ENCODE results near the gene UBAP2L. TPM values are rescaled to one million over a fixed set of nuclear protein-coding genes. Genes with fewer than 3 reads are reported as not detected.
"Not testable (repeated sequence)": the region's sequence is repeated elsewhere in the genome, so short reads cannot be mapped to it uniquely, and the experiment has no call there.

UBAP2L gene
- total and polyA plus RNA-seq, 2 donors (not counting 1 experiment from before 2014, with no cell fraction given) = 51.9 to 180 TPM

DNA sequence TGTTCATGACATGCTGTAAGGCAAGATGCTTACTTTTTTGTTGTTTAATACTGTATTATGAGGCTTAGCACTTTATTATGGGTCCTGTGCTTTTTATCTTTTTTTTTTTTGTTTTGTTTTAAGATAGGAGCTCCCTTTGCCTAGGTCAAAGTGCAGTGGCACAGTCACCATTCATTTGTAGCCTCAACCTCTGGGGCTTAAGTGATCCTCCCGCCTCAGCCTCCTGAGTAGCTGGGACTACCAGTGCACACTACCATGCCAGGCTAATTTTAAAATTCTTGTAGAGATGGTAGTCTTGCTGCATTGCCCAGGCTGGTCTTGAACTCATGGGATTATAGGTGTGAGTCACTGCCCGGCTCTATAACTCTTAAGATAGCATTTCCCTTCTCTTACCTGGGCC is 4.6 kb downstream of the UBAP2L start:
- H3K4me3 ChIP-seq (replicated peaks in 1 of 4; ENCODE audit: control extremely low read depth in 1 of 4, insufficient read depth in 1 of 4, low read depth in 3 of 4, low read length in 4 of 4) = no peak overlapping the region
- peaks cover 3% of the 10 kb centered on the region for H4K20me1 ChIP-seq (ENCODE audit: control insufficient read depth, extremely low read depth, insufficient read depth, low read length)
- TF ChIP-seq, protein P1, sequence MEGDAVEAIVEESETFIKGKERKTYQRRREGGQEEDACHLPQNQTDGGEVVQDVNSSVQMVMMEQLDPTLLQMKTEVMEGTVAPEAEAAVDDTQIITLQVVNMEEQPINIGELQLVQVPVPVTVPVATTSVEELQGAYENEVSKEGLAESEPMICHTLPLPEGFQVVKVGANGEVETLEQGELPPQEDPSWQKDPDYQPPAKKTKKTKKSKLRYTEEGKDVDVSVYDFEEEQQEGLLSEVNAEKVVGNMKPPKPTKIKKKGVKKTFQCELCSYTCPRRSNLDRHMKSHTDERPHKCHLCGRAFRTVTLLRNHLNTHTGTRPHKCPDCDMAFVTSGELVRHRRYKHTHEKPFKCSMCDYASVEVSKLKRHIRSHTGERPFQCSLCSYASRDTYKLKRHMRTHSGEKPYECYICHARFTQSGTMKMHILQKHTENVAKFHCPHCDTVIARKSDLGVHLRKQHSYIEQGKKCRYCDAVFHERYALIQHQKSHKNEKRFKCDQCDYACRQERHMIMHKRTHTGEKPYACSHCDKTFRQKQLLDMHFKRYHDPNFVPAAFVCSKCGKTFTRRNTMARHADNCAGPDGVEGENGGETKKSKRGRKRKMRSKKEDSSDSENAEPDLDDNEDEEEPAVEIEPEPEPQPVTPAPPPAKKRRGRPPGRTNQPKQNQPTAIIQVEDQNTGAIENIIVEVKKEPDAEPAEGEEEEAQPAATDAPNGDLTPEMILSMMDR (conservative IDR thresholded peaks at IDR 0.05 in 1 of 2, IDR thresholded peaks at IDR 0.05 in 1 of 2; ENCODE audit: low read depth in 1 of 2, low read length in 2 of 2) = no peak
- no peak for TF ChIP-seq EZH2 (IDR thresholded peaks at IDR 0.05; ENCODE audit: low read length, missing control alignments)
- no peak overlapping the region for H2AFZ ChIP-seq (ENCODE audit: low read length)
- no peak overlapping the region for H3K27ac ChIP-seq (ENCODE audit: insufficient read depth, low read length)
- DNase-seq (ENCODE audit: low read depth in 2 of 2) = no peak
- no peak overlapping the region for H3K9ac ChIP-seq (ENCODE audit: insufficient read depth, low read length)
- no peaks in the 10 kb centered on the region for H3K4me1 ChIP-seq (ENCODE audit: control insufficient read depth, extremely low read depth, insufficient read depth, low read length)
- H3K4me2 ChIP-seq (ENCODE audit: extremely low read depth, insufficient read depth, low read length) = no peak overlapping the region
- H3K36me3 ChIP-seq (ENCODE audit: control insufficient read depth, insufficient read depth, low read length) = peaks cover 9% of the 10 kb centered on the region
- no peaks in the 10 kb centered on the region for H3K9me3 ChIP-seq (ENCODE audit: control insufficient read depth, insufficient read depth, low read depth, low read length)
- H3K27me3 ChIP-seq (ENCODE audit: control insufficient read depth, insufficient read depth, low read length) = no peaks in the 10 kb centered on the region
- peaks cover 72% of the 10 kb centered on the region for H3K79me2 ChIP-seq (ENCODE audit: control insufficient read depth, insufficient read depth, low read length)

DNA sequence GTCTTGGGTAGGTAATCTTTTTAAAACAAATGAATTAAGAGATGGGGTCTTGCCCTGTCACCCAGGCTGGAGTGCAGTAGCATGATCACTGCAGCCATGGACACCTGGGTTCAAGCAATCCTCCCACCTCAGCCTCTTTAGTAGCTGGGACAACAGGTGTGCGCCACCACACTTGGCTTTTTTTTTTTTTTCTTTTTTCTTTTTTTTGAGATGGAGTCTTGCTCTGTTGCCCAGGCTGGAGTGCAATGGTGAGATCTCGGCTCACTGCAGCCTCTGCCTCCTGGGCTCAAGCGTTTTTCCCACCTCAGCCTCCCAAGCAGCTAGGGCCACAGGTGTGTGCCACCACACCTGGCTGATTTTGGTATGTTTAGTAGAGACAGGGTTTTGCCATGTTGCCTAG is 10.4 kb downstream of the UBAP2L start:
- H3K27me3 ChIP-seq (ENCODE audit: control insufficient read depth, insufficient read depth, low read length); H3K9me3 ChIP-seq (ENCODE audit: control insufficient read depth, insufficient read depth, low read depth, low read length); H3K27ac ChIP-seq (ENCODE audit: insufficient read depth, low read length); H3K9ac ChIP-seq (ENCODE audit: insufficient read depth, low read length); H3K4me3 ChIP-seq (replicated peaks in 1 of 4; ENCODE audit: control extremely low read depth in 1 of 4, insufficient read depth in 1 of 4, low read depth in 3 of 4, low read length in 4 of 4); H4K20me1 ChIP-seq (ENCODE audit: control insufficient read depth, extremely low read depth, insufficient read depth, low read length); H3K4me2 ChIP-seq (ENCODE audit: extremely low read depth, insufficient read depth, low read length); DNase-seq (ENCODE audit: low read depth in 2 of 2); H3K4me1 ChIP-seq (ENCODE audit: control insufficient read depth, extremely low read depth, insufficient read depth, low read length); H2AFZ ChIP-seq (ENCODE audit: low read length): not testable (repeated sequence)
- H3K36me3 ChIP-seq (ENCODE audit: control insufficient read depth, insufficient read depth, low read length) = peaks cover 18% of the 10 kb centered on the region
- peaks cover 37% of the 10 kb centered on the region for H3K79me2 ChIP-seq (ENCODE audit: control insufficient read depth, insufficient read depth, low read length)

DNA sequence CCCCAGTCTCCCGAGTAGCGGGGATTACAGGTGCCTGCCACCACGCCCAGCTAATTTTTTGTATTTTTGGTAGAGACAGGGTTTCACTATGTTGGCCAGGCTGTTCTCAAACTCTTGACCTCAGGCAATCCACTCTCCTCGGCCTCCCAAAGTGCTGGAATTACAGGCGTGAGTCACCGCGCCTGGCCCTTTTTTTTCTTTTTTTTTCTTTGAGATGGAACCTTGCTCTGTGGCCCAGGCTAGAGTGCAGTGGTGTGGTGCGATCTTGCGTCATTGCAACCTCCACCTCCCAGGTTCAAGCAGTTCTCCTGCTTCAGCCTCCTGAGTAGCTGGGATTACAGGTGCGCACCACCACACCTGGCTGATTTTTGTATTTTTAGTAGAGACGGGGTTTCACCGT is 12.4 kb downstream of the UBAP2L start:
- H3K4me3 ChIP-seq (replicated peaks in 1 of 4; ENCODE audit: control extremely low read depth in 1 of 4, insufficient read depth in 1 of 4, low read depth in 3 of 4, low read length in 4 of 4); H3K9ac ChIP-seq (ENCODE audit: insufficient read depth, low read length); H3K9me3 ChIP-seq (ENCODE audit: control insufficient read depth, insufficient read depth, low read depth, low read length); H3K27ac ChIP-seq (ENCODE audit: insufficient read depth, low read length); DNase-seq (ENCODE audit: low read depth in 2 of 2); H2AFZ ChIP-seq (ENCODE audit: low read length); H3K4me1 ChIP-seq (ENCODE audit: control insufficient read depth, extremely low read depth, insufficient read depth, low read length); H3K4me2 ChIP-seq (ENCODE audit: extremely low read depth, insufficient read depth, low read length); H3K27me3 ChIP-seq (ENCODE audit: control insufficient read depth, insufficient read depth, low read length); H4K20me1 ChIP-seq (ENCODE audit: control insufficient read depth, extremely low read depth, insufficient read depth, low read length): not testable (repeated sequence)
- H3K79me2 ChIP-seq (ENCODE audit: control insufficient read depth, insufficient read depth, low read length) = peaks cover 34% of the 10 kb centered on the region
- peaks cover 21% of the 10 kb centered on the region for H3K36me3 ChIP-seq (ENCODE audit: control insufficient read depth, insufficient read depth, low read length)

DNA sequence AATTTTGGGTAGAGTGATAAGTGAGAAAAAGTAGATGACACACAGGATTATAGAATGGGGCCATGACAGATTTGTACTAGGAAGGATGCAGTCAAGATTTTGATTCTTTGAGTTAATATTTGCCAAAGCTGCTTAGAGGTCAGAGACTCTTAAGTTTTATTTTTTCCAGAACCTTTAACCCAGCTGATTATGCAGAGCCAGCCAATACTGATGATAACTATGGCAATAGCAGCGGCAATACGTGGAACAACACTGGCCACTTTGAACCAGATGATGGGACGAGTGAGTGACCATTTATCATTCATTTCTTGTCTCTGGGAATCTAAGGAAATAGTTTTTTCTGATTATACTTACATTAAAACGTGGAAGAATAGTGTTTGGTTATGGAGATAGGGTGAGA is 16.1 kb downstream of the UBAP2L start:
- Histone ChIP-seq H2AFZ (ENCODE audit: low read length) (no peak overlapping the region), H3K4me2 (ENCODE audit: extremely low read depth, insufficient read depth, low read length) (no peak overlapping the region), H3K27ac (ENCODE audit: insufficient read depth, low read length) (no peak overlapping the region), H3K9ac (ENCODE audit: insufficient read depth, low read length) (no peak overlapping the region), H3K4me1 (ENCODE audit: control insufficient read depth, extremely low read depth, insufficient read depth, low read length) (no peaks in the 10 kb centered on the region), H3K79me2 (ENCODE audit: control insufficient read depth, insufficient read depth, low read length) (peaks cover 33% of the 10 kb centered on the region), H3K27me3 (ENCODE audit: control insufficient read depth, insufficient read depth, low read length) (no peaks in the 10 kb centered on the region), H3K9me3 (ENCODE audit: control insufficient read depth, insufficient read depth, low read depth, low read length) (no peaks in the 10 kb centered on the region), H3K36me3 (ENCODE audit: control insufficient read depth, insufficient read depth, low read length) (peaks cover 16% of the 10 kb centered on the region), H4K20me1 (ENCODE audit: control insufficient read depth, extremely low read depth, insufficient read depth, low read length) (no peaks in the 10 kb centered on the region), H3K4me3 (replicated peaks in 1 of 4; ENCODE audit: control extremely low read depth in 1 of 4, insufficient read depth in 1 of 4, low read depth in 3 of 4, low read length in 4 of 4) (no peak overlapping the region)
- DNase-seq (ENCODE audit: low read depth in 2 of 2) = no peak
- TF ChIP-seq, protein P1 (conservative IDR thresholded peaks at IDR 0.05 in 1 of 2, IDR thresholded peaks at IDR 0.05 in 1 of 2; ENCODE audit: low read depth in 1 of 2, low read length in 2 of 2) = no peak
- TF ChIP-seq EZH2 (IDR thresholded peaks at IDR 0.05; ENCODE audit: low read length, missing control alignments) = no peak
